Ecto neural progenitor cell (in vitro differentiated cells): ENCODE data around the gene MT1H.
"Not testable (repeated sequence)": the region's sequence is repeated elsewhere in the genome, so short reads cannot be mapped to it uniquely, and the experiment has no call there.

Experiments
- DNase-seq: peaks from one replicate; pipeline ENCODE4 v3.0.0-alpha.2; 2018; ENCODE audit warnings: low spot score

Gene MT1H

GRCh38 chr16:56665286-56666261, 4.0 kb upstream of the MT1H start:
- DNase-seq = not testable (repeated sequence)

DNA sequence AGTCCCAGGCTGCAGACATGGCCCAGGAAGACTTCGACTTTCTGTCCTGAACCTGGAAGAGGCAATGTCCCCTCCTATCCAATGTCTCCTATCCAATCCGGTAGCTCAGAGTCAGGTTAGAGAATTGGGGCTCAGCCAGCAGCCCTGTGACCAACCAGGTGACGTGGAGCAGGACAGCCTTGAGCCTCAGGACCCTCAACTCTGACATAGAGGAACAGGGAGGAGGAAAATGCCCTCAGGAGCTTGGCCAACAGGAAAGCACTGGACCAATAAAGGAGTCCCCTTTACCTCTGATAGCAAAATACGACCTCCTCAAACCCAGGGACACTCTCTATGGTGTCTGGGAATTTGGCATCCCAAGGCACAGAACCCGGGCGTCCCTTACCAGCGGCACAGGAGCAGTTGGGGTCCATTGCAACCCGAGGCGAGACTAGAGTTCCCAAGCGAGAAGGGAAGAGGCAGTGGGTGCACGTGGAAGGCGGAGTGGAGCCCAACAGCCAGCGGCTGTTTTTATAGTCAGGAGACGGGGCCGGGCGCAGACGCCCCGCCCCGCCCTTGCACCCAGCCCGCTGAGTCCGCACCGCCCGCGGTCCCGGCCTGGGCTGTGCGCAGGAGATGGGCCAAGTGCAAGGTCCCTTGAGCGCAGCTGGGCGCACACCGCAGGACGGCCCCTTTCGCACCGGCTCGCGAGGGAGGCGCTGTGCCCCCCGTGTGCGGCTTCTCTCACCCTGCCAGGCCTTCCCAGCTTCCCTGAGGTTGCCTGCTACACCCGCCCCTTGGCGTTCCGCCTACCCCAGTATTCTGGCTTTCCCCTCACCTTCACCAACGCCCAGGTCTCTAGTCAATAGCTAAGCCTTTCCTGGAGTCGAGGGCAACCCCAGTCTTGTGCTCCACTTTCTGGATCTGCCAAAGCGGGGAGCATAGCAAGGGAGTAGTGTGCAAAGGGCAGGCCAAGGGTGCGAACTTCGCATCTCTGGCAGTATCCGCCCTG, 1.7 kb upstream of the MT1H start, which contains the start of gene MT1G:
TSS of gene MT1G (minus strand) at position 485 of the 991 bp plus-strand sequence. CDS start at position 413, 72 bp downstream.
- no peak for DNase-seq

GRCh38 chr16:56669840-56670619, 416 bp downstream of the MT1H start:
- no peak for DNase-seq

GRCh38 chr16:56670620-56670934, 963 bp downstream of the MT1H start:
- no peak for DNase-seq

GRCh38 chr16:56671691-56672090, 2.1 kb downstream of the MT1H start:
- DNase-seq = not testable (repeated sequence)

- not testable (repeated sequence) for DNase-seq
Measured at GRCh38 chr16:56672171-56672570, 2.6 kb downstream of the MT1H start.

- DNase-seq = no peak
Measured at GRCh38 chr16:56672761-56673536, 3.3 kb downstream of the MT1H start.

GRCh38 chr16:56673921-56674320, 4.3 kb downstream of the MT1H start:
- peak; percentile 65 for DNase-seq

DNA sequence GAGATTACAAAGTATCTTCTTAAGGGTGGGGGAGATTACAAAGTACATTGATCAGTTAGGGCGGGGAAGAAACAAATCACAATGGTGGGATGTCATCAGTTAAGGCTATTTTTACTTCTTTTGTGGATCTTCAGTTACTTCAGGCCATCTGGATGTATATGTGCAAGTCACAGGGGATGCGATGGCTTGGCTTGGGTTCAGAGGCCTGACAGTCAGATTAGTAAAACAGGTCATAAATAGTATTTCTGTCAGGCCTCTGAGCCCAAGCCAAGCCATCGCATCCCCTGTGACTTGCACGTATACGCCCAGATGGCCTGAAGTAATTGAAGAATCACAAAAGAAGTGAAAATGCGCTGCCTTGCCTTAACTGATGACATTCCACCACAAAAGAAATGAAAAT, 5.0 kb downstream of the MT1H start:
- DNase-seq = not testable (repeated sequence)

DNA sequence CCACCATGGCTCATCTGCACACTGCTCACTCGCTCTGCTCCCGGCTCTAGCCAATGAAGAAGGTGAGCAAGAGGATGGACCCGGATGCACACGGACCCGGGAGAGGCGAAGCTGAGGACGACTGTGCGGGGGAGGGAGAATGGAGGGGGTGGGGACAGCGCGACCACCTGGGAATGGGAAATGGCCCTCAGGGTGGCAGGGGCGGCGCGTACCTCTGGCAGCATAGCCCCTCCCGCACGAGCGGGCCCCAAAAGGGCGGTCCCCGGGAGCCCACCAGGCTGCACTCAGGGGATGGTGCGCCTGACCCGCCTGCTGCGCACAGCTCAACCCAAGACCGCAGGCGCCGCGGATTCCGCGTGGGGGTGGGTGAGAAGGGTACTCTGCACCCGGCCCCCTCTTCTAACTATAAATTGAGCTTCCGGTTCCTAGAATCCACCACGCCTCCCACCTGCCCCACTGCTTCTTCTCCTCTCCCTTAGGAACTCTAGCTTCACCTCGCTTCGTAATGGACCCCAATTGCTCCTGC, 6.1 kb downstream of the MT1H start:
- DNase-seq = no peak

DNA sequence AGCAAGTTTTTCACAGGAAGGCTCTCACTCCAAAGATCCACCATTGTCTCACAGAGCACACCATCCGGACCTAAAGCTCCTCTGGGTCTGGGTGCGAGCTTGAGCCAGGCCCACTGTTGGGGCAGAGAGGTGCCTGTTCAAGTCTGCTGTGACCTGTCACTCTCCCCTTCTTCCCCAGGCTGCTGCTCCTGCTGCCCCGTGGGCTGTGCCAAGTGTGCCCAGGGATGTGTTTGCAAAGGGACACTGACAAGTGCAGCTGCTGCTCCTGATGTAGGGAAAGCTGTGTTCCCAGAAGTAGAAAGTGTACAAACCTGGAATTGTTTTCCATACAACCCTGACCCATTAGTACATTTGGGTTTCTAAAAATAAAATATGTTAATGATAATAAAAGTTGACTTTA, 7.9 kb downstream of the MT1H start:
- DNase-seq = no peak

DNA sequence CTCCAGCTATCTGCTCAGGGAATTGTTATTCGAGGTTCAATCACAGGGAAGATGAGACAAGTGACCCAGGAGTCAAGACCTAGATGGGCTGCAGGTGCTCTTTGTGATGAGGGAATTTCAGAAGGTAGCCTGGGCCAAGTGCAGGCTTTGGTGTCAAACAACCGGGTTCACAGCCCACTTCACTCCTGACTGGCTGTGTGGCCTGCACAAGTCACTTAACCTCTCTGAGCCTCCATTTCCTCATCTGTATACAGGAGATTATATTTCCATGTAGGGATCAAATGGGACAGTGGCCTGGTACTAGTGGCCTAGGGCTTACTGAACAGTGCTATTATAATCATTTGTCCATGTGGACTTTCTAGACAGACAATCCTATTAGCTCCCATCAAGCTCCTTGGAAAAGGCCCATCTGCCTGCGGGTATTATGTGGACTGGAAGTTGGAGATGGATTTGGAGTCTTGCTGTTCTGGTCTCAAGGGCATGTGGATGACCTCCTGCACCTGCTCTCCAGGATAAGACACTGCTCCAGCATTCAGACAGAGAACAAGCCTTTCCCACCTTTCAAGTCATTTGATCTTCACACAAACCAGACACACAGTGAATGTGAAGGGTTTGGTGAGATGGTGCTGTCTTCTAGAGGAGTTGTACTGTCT, 9.6 kb downstream of the MT1H start:
- no peak for DNase-seq

DNA sequence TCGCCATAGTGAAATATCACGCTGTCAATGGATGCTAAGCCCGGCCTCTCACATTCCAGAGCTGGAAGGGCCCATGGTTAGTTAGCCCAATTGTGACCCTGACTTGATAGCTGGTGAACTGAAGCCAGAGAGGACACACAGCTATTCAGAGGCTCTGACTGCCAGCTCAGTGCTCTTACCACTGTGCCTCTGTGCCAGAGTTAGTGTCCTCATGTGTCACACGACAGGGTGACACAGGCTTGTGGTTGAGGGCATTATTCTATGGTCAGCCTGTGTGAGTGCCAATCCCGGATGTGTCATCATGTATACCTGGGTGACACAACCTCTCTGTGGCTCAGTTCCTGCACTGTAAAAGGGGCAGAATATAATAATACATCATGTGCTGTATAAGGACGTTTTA, 10.2 kb downstream of the MT1H start:
- no peak for DNase-seq

DNA sequence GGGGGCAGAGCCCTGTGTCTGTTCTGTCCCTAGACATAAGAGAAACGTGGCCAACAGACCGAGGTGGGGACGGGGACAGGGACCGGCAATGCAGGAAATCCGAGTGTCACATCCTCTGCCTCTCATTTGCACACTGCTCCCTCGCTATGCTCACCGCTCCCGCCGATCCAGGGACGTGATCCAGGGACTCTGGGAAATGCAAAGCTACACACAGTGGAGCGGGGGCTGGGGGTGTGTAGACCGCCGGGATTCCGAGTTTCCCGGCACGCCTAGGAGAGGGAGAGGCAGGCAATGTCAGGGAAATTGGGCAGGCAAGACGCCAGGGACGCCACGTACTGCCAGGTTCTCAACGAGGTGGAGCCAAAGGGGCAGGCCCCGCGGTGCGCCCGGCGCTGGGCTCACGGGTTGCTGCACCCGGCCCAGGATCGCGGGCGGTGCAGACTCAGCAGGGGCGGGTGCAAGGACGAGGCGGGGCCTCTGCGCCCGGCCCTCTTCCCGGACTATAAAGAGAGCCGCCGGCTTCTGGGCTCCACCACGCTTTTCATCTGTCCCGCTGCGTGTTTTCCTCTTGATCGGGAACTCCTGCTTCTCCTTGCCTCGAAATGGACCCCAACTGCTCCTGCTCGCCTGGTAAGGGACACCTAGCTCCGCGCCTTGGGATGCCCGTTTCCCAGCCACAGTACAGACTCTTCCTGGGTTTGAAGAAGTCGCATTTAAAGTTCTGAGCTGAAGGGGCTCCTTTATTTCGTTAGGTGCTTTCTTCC, 12.5 kb downstream of the MT1H start, which contains the start of gene MT1X:
TSS of gene MT1X (plus strand) at position 532 of the 764 bp plus-strand sequence. CDS start at position 603, 71 bp downstream.
- DNase-seq = peak; percentile 81

GRCh38 chr16:56682703-56683397, 13.2 kb downstream of the MT1H start:
- no peak for DNase-seq

DNA sequence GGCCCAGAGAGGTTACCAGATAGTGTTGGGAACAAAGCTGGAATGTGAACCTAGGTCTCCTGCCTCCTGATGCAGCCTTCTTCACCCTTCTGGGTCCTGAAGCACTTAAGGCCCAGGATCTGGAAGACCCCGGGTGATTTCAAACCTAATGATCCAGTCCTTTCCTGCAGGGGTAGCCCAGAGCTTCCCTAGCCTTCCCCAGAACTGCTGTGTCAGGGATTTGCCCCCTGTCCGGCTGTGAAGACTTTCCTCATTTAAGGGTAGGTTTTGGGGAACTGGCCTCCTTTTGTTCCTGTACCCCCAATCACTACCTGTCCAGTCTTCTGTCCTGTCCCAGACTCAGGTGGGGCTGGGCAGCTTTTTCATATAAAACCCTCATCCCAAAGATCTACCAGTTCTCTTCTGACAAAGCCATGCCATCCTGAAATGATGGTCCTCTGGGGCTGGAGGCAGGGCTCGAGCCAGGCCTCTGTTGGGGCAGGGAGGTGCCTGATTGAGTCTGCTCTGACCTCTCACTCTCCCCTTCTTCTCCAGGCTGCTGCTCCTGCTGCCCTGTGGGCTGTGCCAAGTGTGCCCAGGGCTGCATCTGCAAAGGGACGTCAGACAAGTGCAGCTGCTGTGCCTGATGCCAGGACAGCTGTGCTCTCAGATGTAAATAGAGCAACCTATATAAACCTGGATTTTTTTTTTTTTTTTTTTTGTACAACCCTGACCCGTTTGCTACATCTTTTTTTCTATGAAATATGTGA, 14.0 kb downstream of the MT1H start:
- no peak for DNase-seq

- no peak for DNase-seq
Measured at GRCh38 chr16:56684256-56684925, 14.8 kb downstream of the MT1H start.
